ENCODE data around the gene GID8. TPM values are rescaled to one million over a fixed set of nuclear protein-coding genes. Genes with fewer than 3 reads are reported as not detected.

GID8 gene
- total RNA-seq, 4 donors from 2014 or later, result 30.4 to 57.0 (median 45.1) TPM

- Histone ChIP-seq H3K9me3 (no peaks in the 10 kb centered on the region), H3K4me3 (peak overlapping the region; percentile 96), H3K36me3 (peaks cover 6% of the 10 kb centered on the region), H3K27me3 (no peaks in the 10 kb centered on the region), H3K27ac (no peak overlapping the region), H3K4me1 (peaks cover 48% of the 10 kb centered on the region)
- no peak for DNase-seq (ENCODE audit: low spot score in 2 of 2)
- WGBS, result 80% methylated on average over 22 of the region's 22 CpGs
- TF ChIP-seq, protein P1, sequence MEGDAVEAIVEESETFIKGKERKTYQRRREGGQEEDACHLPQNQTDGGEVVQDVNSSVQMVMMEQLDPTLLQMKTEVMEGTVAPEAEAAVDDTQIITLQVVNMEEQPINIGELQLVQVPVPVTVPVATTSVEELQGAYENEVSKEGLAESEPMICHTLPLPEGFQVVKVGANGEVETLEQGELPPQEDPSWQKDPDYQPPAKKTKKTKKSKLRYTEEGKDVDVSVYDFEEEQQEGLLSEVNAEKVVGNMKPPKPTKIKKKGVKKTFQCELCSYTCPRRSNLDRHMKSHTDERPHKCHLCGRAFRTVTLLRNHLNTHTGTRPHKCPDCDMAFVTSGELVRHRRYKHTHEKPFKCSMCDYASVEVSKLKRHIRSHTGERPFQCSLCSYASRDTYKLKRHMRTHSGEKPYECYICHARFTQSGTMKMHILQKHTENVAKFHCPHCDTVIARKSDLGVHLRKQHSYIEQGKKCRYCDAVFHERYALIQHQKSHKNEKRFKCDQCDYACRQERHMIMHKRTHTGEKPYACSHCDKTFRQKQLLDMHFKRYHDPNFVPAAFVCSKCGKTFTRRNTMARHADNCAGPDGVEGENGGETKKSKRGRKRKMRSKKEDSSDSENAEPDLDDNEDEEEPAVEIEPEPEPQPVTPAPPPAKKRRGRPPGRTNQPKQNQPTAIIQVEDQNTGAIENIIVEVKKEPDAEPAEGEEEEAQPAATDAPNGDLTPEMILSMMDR (IDR thresholded peaks at IDR 0.05), result no peak
- TF ChIP-seq POLR2A (IDR thresholded peaks at IDR 0.05) (no peak), POLR2AphosphoS5 (IDR thresholded peaks at IDR 0.05) (no peak), EP300 (IDR thresholded peaks at IDR 0.05) (no peak)
These were observed 1.9 kb upstream of the GID8 start for GRCh38 chr20:62935968-62936585.

DNA sequence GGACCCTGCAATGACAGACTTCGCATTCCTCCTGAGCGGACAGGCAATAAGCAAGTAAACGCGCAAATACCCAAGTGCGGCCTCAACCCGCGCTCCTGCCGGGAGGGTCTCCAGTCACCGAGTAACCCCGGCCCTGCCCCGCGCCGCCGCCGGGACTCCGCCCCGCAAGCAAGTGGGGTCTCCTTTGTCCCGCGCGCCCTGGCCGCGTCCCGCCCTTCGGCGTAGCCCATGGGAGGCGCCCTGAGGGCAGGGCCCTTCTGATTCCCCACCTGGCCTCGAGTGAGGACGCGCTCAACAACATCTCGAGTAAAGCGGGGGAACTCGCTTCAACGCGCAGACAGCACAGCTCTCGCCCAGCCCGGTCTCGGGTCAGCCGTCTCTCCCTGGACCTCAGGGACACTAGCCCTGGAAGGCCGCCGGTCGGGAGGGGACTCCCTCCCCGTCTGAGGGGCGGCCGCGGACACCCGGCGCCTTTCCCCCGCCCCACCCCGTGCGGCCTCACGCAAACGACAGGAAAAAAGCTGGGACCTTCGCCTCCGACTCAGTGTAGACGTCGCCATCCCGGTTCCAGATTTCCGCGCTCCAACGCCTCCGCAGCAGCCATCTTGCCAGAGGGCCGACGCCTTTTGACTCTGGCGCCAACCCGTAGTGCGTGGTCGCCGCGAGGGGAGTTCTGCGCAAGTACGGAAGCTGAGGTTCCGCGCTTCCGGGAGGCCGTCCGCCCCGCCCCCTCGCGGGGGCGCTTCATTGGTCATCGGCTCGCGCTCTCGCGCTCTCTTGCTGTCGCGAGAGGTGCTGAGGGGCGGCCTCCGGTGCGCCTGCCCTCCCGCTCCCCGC is 461 bp upstream of the GID8 start:
- Histone ChIP-seq H3K27me3 (no peaks in the 10 kb centered on the region), H3K4me1 (peaks cover 48% of the 10 kb centered on the region), H3K36me3 (peaks cover 10% of the 10 kb centered on the region), H3K4me3 (peak overlapping the region; percentile 96), H3K9me3 (no peaks in the 10 kb centered on the region), H3K27ac (peak overlapping the region; percentile 92)
- TF ChIP-seq POLR2AphosphoS5 (IDR thresholded peaks at IDR 0.05) (peak; percentile 66 to 94 (median 87)), EP300 (IDR thresholded peaks at IDR 0.05) (no peak), POLR2A (IDR thresholded peaks at IDR 0.05) (peak in 1 of 2 donors; percentile 47)
- 1% methylated on average over 32 of the region's 92 CpGs for WGBS
- peak; percentile 97 to 99 for DNase-seq (ENCODE audit: low spot score in 2 of 2)

DNA sequence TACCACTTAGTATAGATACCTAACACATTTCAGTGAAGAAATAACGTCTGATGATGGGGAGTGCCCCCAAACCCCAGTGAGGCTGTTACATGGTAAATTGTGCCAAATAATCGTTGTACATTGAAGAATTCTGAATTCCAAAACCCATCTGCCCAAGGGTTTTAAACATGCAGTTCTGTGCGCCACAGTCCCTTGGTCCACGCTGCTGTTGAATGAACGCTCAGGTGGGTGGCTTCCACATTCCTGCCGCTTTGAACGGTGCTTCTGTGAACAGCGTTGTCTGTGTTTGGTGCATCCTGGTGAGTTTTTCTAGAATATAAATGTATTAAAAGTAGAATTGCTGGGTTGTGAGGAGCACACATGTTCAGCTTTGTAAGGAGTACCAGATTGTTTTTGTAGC is 2.9 kb downstream of the GID8 start:
- H3K4me1 ChIP-seq, result peaks cover 27% of the 10 kb centered on the region
- no peak for DNase-seq (ENCODE audit: low spot score in 2 of 2)
- TF ChIP-seq, protein P1 (IDR thresholded peaks at IDR 0.05), result no peak
- TF ChIP-seq POLR2A (IDR thresholded peaks at IDR 0.05) (no peak), EP300 (IDR thresholded peaks at IDR 0.05) (no peak), POLR2AphosphoS5 (IDR thresholded peaks at IDR 0.05) (no peak)
- 89% methylated on average over 8 of the region's 8 CpGs for WGBS
- no peaks in the 10 kb centered on the region for H3K9me3 ChIP-seq
- no peak overlapping the region for H3K27ac ChIP-seq
- H3K4me3 ChIP-seq, result no peak overlapping the region
- no peaks in the 10 kb centered on the region for H3K27me3 ChIP-seq
- H3K36me3 ChIP-seq, result peaks cover 37% of the 10 kb centered on the region

DNA sequence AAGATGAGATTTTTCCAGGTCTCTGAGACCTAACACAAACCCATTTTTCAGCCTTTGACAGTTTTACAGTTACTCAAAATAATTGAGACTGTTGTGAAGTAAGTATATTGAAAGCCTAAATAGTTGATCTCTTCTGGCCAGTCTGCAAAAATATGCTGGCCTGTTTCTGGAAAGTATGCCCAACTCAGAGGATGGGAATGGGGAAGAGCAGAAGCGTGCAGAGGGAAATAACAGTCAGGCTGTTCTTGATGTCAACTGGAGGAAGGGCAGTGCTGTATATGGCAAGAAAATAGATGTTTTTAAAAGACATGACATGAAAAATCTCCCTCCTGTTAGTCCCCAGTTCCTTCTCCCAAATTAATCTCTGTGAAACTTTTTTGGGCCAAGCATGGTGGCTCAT is 3.8 kb downstream of the GID8 start:
- peaks cover 46% of the 10 kb centered on the region for H3K36me3 ChIP-seq
- no peak for DNase-seq (ENCODE audit: low spot score in 2 of 2)
- WGBS, result 97% methylated on average over 1 of the region's 1 CpG
- H3K27ac ChIP-seq, result no peak overlapping the region
- no peak for TF ChIP-seq POLR2AphosphoS5 (IDR thresholded peaks at IDR 0.05)
- no peak for TF ChIP-seq EP300 (IDR thresholded peaks at IDR 0.05)
- no peak for TF ChIP-seq POLR2A (IDR thresholded peaks at IDR 0.05)
- TF ChIP-seq, protein P1 (IDR thresholded peaks at IDR 0.05), result no peak
- H3K9me3 ChIP-seq, result no peaks in the 10 kb centered on the region
- peaks cover 17% of the 10 kb centered on the region for H3K4me1 ChIP-seq
- no peak overlapping the region for H3K4me3 ChIP-seq
- no peaks in the 10 kb centered on the region for H3K27me3 ChIP-seq

DNA sequence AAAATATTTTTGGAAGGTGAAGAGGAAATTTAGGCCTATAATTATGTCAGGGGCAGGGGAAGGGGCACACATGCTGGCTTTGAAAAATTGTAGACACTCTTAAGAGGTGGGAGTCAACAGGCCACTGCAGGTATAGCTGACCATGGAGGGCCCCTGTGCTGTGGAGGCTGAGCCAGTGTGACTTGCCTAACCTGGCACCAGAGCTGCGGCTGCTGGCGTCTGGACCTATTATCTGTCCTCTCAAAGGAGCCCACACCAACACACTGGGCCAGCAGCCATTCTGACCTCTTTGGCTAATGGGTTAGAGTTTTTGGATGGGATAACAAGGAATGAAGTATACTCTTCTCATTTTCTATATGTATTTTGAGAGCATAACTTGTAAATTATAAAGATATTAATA is 4.5 kb downstream of the GID8 start:
- H3K4me3 ChIP-seq, result no peak overlapping the region
- H3K27ac ChIP-seq, result no peak overlapping the region
- 83% methylated on average over 2 of the region's 2 CpGs for WGBS
- TF ChIP-seq POLR2A (IDR thresholded peaks at IDR 0.05), result no peak
- peaks cover 53% of the 10 kb centered on the region for H3K36me3 ChIP-seq
- no peak for DNase-seq (ENCODE audit: low spot score in 2 of 2)
- peaks cover 16% of the 10 kb centered on the region for H3K4me1 ChIP-seq
- H3K27me3 ChIP-seq, result no peaks in the 10 kb centered on the region
- no peaks in the 10 kb centered on the region for H3K9me3 ChIP-seq

- Histone ChIP-seq H3K4me1 (peaks cover 16% of the 10 kb centered on the region), H3K36me3 (peaks cover 61% of the 10 kb centered on the region), H3K27ac (no peak overlapping the region), H3K4me3 (no peak overlapping the region), H3K27me3 (no peaks in the 10 kb centered on the region), H3K9me3 (no peaks in the 10 kb centered on the region)
- no peak for DNase-seq (ENCODE audit: low spot score in 2 of 2)
- no peak for TF ChIP-seq EP300 (IDR thresholded peaks at IDR 0.05)
- no peak for TF ChIP-seq POLR2A (IDR thresholded peaks at IDR 0.05)
- TF ChIP-seq POLR2AphosphoS5 (IDR thresholded peaks at IDR 0.05), result no peak
- TF ChIP-seq, protein P1 (IDR thresholded peaks at IDR 0.05), result no peak
- WGBS, result 91% methylated on average over 14 of the region's 14 CpGs
These were observed 5.4 kb downstream of the GID8 start for GRCh38 chr20:62943396-62943795.
